Tibial nerve (tissue), 4 donors: ENCODE measurements around the gene PRKAG2. TPM values are rescaled to one million over a fixed set of nuclear protein-coding genes. Genes with fewer than 3 reads are reported as not detected.

Source experiments
- DNase-seq, 2 donors: peaks; one replicate each; pipeline ENCODE4 v3.0.0-alpha.2; 2019; ENCODE audit warnings: low spot score in 2 of 2
- H3K27ac ChIP-seq, 4 donors: fragments of 200-600 bp; sonication (generic) in 3 of 4; one replicate each; pipeline ENCODE4 v1.5.1; 2017 to 2019; ENCODE audit warnings: mild to moderate bottlenecking in 1 of 4
- H3K27me3 ChIP-seq, 2 donors: fragments of 200-600 bp; sonication (generic) in 1 of 2; one replicate each; pipeline versions ENCODE4 v1.5.1 to v1.6.0; 2017 to 2019
- H3K36me3 ChIP-seq, 3 donors: fragments of 200-600 bp; sonication (generic); one replicate each; pipeline ENCODE4 v1.5.1; 2018 to 2019
- H3K4me1 ChIP-seq, 4 donors: fragments of 200-600 bp; sonication (generic) in 3 of 4; one replicate each; pipeline ENCODE4 v1.5.1; 2017 to 2019
- H3K4me3 ChIP-seq, 4 donors: fragments of 200-600 bp; sonication (generic) in 3 of 4; one replicate each; pipeline ENCODE4 v1.5.1; 2017 to 2019; ENCODE audit warnings: mild to moderate bottlenecking in 1 of 4, moderate library complexity in 1 of 4
- H3K9me3 ChIP-seq, 4 donors: fragments of 200-600 bp; sonication (generic) in 3 of 4; one replicate each; pipeline ENCODE4 v1.5.1; 2017 to 2019
- CTCF ChIP-seq, 5 experiments: fragments of 200-600 bp in 3 of 5; fragments of 450-650 bp in 2 of 5; sonication (generic) in 3 of 5; IDR thresholded peaks; one replicate each; pipeline ENCODE4 v1.5.1; 2016 to 2019; ENCODE audit warnings: antibody characterized with exemption in 5 of 5, mild to moderate bottlenecking in 3 of 5, moderate library complexity in 2 of 5
- EP300 ChIP-seq, 2 donors: sonication (generic); formaldehyde crosslinking; IDR thresholded peaks; one replicate each; pipeline ENCODE4 v1.6.1; 2017; ENCODE audit warnings: antibody characterized with exemption in 2 of 2, mild to moderate bottlenecking in 1 of 2
- POLR2A ChIP-seq, 2 donors: fragments of 450-650 bp; IDR thresholded peaks; one replicate each; pipeline ENCODE4 v1.6.1; 2017; ENCODE audit warnings: antibody characterized with exemption in 2 of 2, mild to moderate bottlenecking in 2 of 2, moderate library complexity in 2 of 2
- WGBS, 2 donors: methylation state at CpG; one replicate each; pipeline ENCODE4 v1.1.5; 2018; 5-methylcytosine and 5-hydroxymethylcytosine counted together
- total RNA-seq, 4 donors: library from RNA; depleted of rRNA; stranded (reverse); fragments of >200 nt; gene quantifications; one replicate each; pipeline ENCODE4 v1.1.0, GENCODE V29; 2016

The PRKAG2 gene
- total RNA-seq, 4 donors from 2014 or later = 24.5 to 82.6 (median 38.3) TPM

DNA sequence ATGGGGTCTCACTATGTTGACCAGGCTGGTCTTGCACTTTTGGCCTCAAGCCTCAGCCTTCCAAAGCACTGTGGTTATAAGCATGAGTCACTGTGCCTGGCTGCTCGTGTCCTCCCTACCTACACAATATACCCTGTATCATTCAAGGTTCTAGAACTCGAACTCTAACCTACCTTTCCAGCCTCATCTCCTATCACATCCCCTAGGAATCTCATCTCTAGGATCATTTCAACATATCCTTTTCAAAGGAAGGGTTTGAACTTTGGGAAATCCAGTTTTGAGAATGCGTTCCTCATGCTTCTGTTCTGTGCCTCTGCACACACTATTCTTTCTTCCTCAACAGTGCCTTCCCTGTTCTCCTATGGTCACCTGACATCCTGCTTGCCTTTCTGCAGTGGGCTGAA, 269.4 kb downstream of the PRKAG2 start:
- H3K9me3 ChIP-seq = no peaks in the 10 kb centered on the region
- 69 to 71% methylated on average over 3 of the region's 3 CpGs for WGBS, 2 donors
- no peak overlapping the region for H3K4me3 ChIP-seq
- no peak for DNase-seq
- peak overlapping the region in 1 of 4 donors; percentile 34 for H3K27ac ChIP-seq
- no peaks in the 10 kb centered on the region for H3K27me3 ChIP-seq
- TF ChIP-seq CTCF (IDR thresholded peaks at IDR 0.05) = no peak
- TF ChIP-seq EP300 (IDR thresholded peaks at IDR 0.05) = no peak
- TF ChIP-seq POLR2A (IDR thresholded peaks at IDR 0.05) = no peak
- no peaks in the 10 kb centered on the region for H3K4me1 ChIP-seq
- H3K36me3 ChIP-seq = peaks cover 0 to 32% (median 0%) of the 10 kb centered on the region in 3 donors

DNA sequence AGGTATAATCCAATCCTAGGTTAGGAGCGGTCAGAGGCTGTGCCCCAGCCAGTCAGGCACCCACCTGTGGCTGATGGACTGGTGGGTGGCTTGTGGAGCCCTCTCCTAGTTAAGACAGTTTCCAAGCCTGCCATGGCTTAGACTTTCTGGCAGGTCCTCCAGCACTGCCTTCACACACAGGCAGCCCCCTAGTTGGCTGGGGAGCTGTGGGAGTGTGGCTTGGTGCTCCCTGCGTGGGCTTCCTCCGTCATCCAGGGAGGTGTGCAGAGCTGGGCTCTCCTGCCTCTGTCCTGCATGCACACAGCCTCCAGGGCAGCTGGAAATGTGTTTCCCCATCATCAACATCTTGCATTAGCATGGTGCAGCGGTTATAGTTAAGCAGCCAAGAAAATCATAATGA, 273.0 kb downstream of the PRKAG2 start:
- H3K9me3 ChIP-seq = no peaks in the 10 kb centered on the region
- TF ChIP-seq CTCF (IDR thresholded peaks at IDR 0.05) = no peak
- TF ChIP-seq POLR2A (IDR thresholded peaks at IDR 0.05) = no peak
- TF ChIP-seq EP300 (IDR thresholded peaks at IDR 0.05) = no peak
- no peak overlapping the region for H3K27ac ChIP-seq
- H3K27me3 ChIP-seq = no peaks in the 10 kb centered on the region
- peaks cover 0 to 5% (median 0%) of the 10 kb centered on the region in 3 donors for H3K36me3 ChIP-seq
- H3K4me1 ChIP-seq = peaks cover 0 to 20% (median 9%) of the 10 kb centered on the region in 4 donors
- H3K4me3 ChIP-seq = no peak overlapping the region
- DNase-seq = no peak
- WGBS, 2 donors = 96% methylated on average over 4 of the region's 4 CpGs

DNA sequence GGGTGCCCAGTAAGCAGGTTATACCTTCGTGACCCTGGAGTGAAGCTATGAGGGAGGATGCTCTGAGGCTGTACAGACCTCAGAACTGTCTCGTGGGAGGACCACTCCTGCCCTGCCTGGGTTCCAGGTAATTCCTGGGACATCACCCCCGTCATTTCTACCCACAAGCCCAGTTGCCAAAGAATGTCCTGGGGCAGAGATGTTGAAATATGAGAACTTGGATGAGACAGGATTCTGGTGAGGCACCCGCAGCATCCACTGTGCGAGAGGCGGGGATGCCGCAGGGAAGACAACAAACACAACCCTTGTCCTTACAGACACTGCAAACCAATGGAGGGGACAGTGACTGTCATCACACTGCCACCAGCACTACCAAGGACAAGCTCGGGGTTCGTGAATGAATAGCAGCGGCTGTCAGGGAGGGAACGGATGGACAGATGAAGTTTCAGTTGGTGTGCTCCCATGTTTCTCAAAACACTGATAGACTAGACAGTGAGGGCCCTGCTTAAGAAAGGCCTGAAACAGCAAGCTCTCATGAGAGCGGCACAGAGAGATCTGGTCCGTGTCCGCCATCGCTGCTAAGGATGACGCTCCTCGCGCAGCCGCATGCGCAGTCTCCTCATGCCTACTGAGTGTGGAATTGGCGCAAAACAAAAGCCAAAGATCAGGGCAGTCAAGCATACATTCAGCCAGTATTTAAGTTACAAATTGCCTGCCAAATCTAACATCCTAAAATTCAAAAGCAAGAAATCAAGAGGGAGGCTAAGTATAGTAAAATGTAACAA, 275.2 kb downstream of the PRKAG2 start:
- Histone ChIP-seq H3K4me3 (no peak overlapping the region), H3K4me1 (peaks cover 0 to 25% (median 9%) of the 10 kb centered on the region in 4 donors), H3K27ac (no peak overlapping the region), H3K27me3 (no peaks in the 10 kb centered on the region), H3K9me3 (no peaks in the 10 kb centered on the region), H3K36me3 (peaks cover 0 to 5% (median 0%) of the 10 kb centered on the region in 3 donors)
- TF ChIP-seq EP300 (IDR thresholded peaks at IDR 0.05) (no peak), CTCF (IDR thresholded peaks at IDR 0.05) (no peak), POLR2A (IDR thresholded peaks at IDR 0.05) (no peak)
- DNase-seq = no peak
- 89 to 94% methylated on average over 21 of the region's 21 CpGs for WGBS, 2 donors

DNA sequence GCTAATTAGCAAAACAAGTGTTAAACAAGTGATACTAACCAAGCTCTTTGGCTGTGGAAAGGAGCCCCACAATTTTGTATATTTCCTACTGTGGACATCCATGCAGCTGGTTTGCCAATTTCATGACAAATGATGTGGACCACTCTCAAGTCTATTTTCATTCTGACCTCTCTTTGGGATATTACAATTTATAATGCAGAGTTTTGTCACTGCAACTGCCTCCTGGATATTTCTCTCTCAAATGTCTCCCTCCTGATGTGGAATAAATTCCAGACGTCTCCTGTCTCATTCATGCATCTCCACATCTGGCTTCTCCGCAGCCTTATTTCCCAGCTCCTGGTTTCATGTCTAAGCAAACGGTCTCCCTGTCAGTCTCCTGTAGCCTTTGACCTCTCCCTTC, 276.6 kb downstream of the PRKAG2 start:
- no peak for DNase-seq
- Histone ChIP-seq H3K4me3 (no peak overlapping the region), H3K36me3 (peaks cover 0 to 5% (median 0%) of the 10 kb centered on the region in 3 donors), H3K9me3 (no peaks in the 10 kb centered on the region), H3K27ac (peak overlapping the region in 1 of 4 donors; percentile 68), H3K27me3 (no peaks in the 10 kb centered on the region), H3K4me1 (peaks cover 0 to 25% (median 9%) of the 10 kb centered on the region in 4 donors)
- WGBS, 2 donors = 67 to 70% methylated on average over 3 of the region's 3 CpGs
- TF ChIP-seq EP300 (IDR thresholded peaks at IDR 0.05) (no peak), CTCF (IDR thresholded peaks at IDR 0.05) (no peak), POLR2A (IDR thresholded peaks at IDR 0.05) (no peak)
